GM19395 (cell line): ENCODE measurements around the gene KRTAP4-1.
"Not testable (repeated sequence)": the region's sequence is repeated elsewhere in the genome, so short reads cannot be mapped to it uniquely, and the experiment has no call there.

Experiments used
- ATAC-seq: cut with Tn5 transposase; IDR thresholded peaks from one replicate; pipeline ENCODE4 v1.9.1; 2021; ENCODE audit warnings: mild to moderate bottlenecking, moderate library complexity; ENCODE audit not compliant: unreplicated experiment

KRTAP4-1 gene

GRCh38 chr17:41176744-41177387 is 7.8 kb downstream of the KRTAP4-1 start:
- no peak for ATAC-seq

- ATAC-seq: no peak
These were observed 12.8 kb downstream of the KRTAP4-1 start for GRCh38 chr17:41171886-41172285.

GRCh38 chr17:41168121-41168520 is 16.6 kb downstream of the KRTAP4-1 start, which contains the start of gene KRTAP4-3:
KRTAP4-3 (minus strand) TSS chr17:41168221; CDS start chr17:41168172, 49 bp downstream.
- ATAC-seq: no peak

GRCh38 chr17:41167561-41167960 is 17.1 kb downstream of the KRTAP4-1 start:
- no peak for ATAC-seq

- no peak for ATAC-seq
These were observed 20.9 kb downstream of the KRTAP4-1 start for GRCh38 chr17:41163828-41164227.

- ATAC-seq: no peak
These were observed 24.1 kb downstream of the KRTAP4-1 start, which contains the start of gene KRTAP4-4 for GRCh38 chr17:41160648-41161047. KRTAP4-4 (minus strand) TSS chr17:41160748; CDS start chr17:41160691, 57 bp downstream.

- not testable (repeated sequence) for ATAC-seq
These were observed 24.5 kb downstream of the KRTAP4-1 start for GRCh38 chr17:41160190-41160589.

- no peak for ATAC-seq
These were observed 30.9 kb downstream of the KRTAP4-1 start for GRCh38 chr17:41153856-41154255.

GRCh38 chr17:41151525-41151924 is 33.2 kb downstream of the KRTAP4-1 start:
- no peak for ATAC-seq

GRCh38 chr17:41150026-41150425 is 34.7 kb downstream of the KRTAP4-1 start:
- no peak for ATAC-seq

- no peak for ATAC-seq
These were observed 35.1 kb downstream of the KRTAP4-1 start, which contains the start of gene KRTAP4-5 for GRCh38 chr17:41149652-41149985. KRTAP4-5 (minus strand) TSS chr17:41149825; CDS start chr17:41149767, 58 bp downstream.

- not testable (repeated sequence) for ATAC-seq
These were observed 35.6 kb downstream of the KRTAP4-1 start for GRCh38 chr17:41148971-41149651.

GRCh38 chr17:41147531-41148204 is 37.0 kb downstream of the KRTAP4-1 start:
- no peak for ATAC-seq

- ATAC-seq: no peak
These were observed 39.5 kb downstream of the KRTAP4-1 start for GRCh38 chr17:41145261-41145660.

GRCh38 chr17:41144846-41145245 is 39.9 kb downstream of the KRTAP4-1 start:
- ATAC-seq: no peak

GRCh38 chr17:41141361-41141760 is 43.4 kb downstream of the KRTAP4-1 start:
- no peak for ATAC-seq

- no peak for ATAC-seq
These were observed 44.2 kb downstream of the KRTAP4-1 start, which contains the start of gene KRTAP4-6 for GRCh38 chr17:41140360-41141131. KRTAP4-6 (minus strand) TSS chr17:41140544; CDS start chr17:41140487, 57 bp downstream.

- not testable (repeated sequence) for ATAC-seq
These were observed 44.8 kb downstream of the KRTAP4-1 start for GRCh38 chr17:41139865-41140264.
